Gastrocnemius medialis (tissue), 4 donors: ENCODE data around the gene BOLA3.

Source experiments
- CTCF ChIP-seq, 5 experiments: fragments of 450-650 bp in 3 of 5; fragments of 200-600 bp in 2 of 5; sonication (generic) in 2 of 5; IDR thresholded peaks in 4 of 5; conservative IDR thresholded peaks in 1 of 5; 1 replicate in 4 of 5; 2 replicates in 1 of 5; pipeline ENCODE4 v1.5.1; 2016 to 2019; ENCODE audit warnings: antibody characterized with exemption in 5 of 5, mild to moderate bottlenecking in 3 of 5, moderate library complexity in 3 of 5
- POLR2A ChIP-seq, 2 donors: fragments of 450-650 bp; IDR thresholded peaks; one replicate each; pipeline ENCODE4 v1.6.1; 2017; ENCODE audit warnings: antibody characterized with exemption in 2 of 2, mild to moderate bottlenecking in 2 of 2, moderate library complexity in 2 of 2

- TF ChIP-seq POLR2A (IDR thresholded peaks at IDR 0.05) (no peak), CTCF (IDR thresholded peaks at IDR 0.05 in 4 of 5, conservative IDR thresholded peaks at IDR 0.05 in 1 of 5) (no peak)
These were observed 5.2 kb upstream of the BOLA3 start for GRCh38 chr2:74152954-74153353.
